Uterus (tissue), 4 donors: ENCODE data around the gene ZBTB20. TPM values are rescaled to one million over a fixed set of nuclear protein-coding genes. Genes with fewer than 3 reads are reported as not detected.
A peak's percentile ranks its signal among the peaks of the same experiment; 100 is the strongest.

Experiments used
- DNase-seq, 2 donors: peaks; one replicate each; pipeline ENCODE4 v3.0.0-alpha.2; 2019 to 2020
- H3K27ac ChIP-seq, 2 donors: fragments of 200-600 bp; sonication (generic); 1 replicate in 1 of 2; 2 replicates in 1 of 2; pipeline ENCODE4 v1.5.1; 2016 to 2018
- H3K27me3 ChIP-seq, 2 donors: fragments of 200-600 bp; sonication (generic); one replicate each; pipeline ENCODE4 v1.5.1; 2018 to 2019; ENCODE audit warnings: control low read depth in 1 of 2
- H3K36me3 ChIP-seq, 2 donors: fragments of 200-600 bp; sonication (generic); one replicate each; pipeline ENCODE4 v1.5.1; 2019; ENCODE audit warnings: control low read depth in 1 of 2
- H3K4me1 ChIP-seq, 2 donors: fragments of 200-600 bp; sonication (generic); one replicate each; pipeline ENCODE4 v1.5.1; 2018 to 2019; ENCODE audit warnings: control low read depth in 1 of 2
- H3K4me3 ChIP-seq, 2 donors: fragments of 200-600 bp; sonication (generic); 1 replicate in 1 of 2; 2 replicates in 1 of 2; pipeline ENCODE4 v1.5.1; 2018 to 2019; ENCODE audit warnings: mild to moderate bottlenecking in 1 of 2
- H3K9me3 ChIP-seq, 2 donors: fragments of 200-600 bp; sonication (generic); one replicate each; pipeline ENCODE4 v1.5.1; 2019; ENCODE audit warnings: control low read depth in 1 of 2
- CTCF ChIP-seq, 4 experiments: fragments of 200-600 bp in 2 of 4; fragments of 450-650 bp in 2 of 4; sonication (generic) in 2 of 4; IDR thresholded peaks; one replicate each; pipeline ENCODE4 v1.5.1; 2016 to 2019; ENCODE audit warnings: antibody characterized with exemption in 4 of 4, mild to moderate bottlenecking in 2 of 4, moderate library complexity in 1 of 4
- POLR2A ChIP-seq, 2 donors: fragments of 450-650 bp; IDR thresholded peaks; one replicate each; pipeline ENCODE4 v1.6.1; 2016; ENCODE audit warnings: antibody characterized with exemption in 2 of 2, mild to moderate bottlenecking in 1 of 2, moderate library complexity in 1 of 2
- intact Hi-C: fragments of 100-400 bp; cut with DNase I; formaldehyde crosslinking; loops from one replicate; pipeline ENCODE4 v1.15.1; 2023; ENCODE audit warnings: low total_unique reads
- total RNA-seq, 4 donors: library from RNA; depleted of rRNA in 3 of 4; stranded (reverse); fragments of >200 nt in 3 of 4; gene quantifications; one replicate each; pipeline versions ENCODE4 v1.1.0 to v1.2.4, GENCODE V29; 2014 to 2023
- donor health status: DM: yes; HTN: yes; CAD: no.

Gene ZBTB20
- total RNA-seq, 4 donors from 2014 or later: 35.6 to 157 (median 85.1) TPM

GRCh38 chr3:114706591-114707232 lies 440.4 kb downstream of the ZBTB20 start:
- Histone ChIP-seq H3K9me3 (no peaks in the 10 kb centered on the region), H3K27me3 (no peaks in the 10 kb centered on the region), H3K27ac (no peak overlapping the region), H3K36me3 (no peaks in the 10 kb centered on the region), H3K4me1 (no peaks in the 10 kb centered on the region), H3K4me3 (no peak overlapping the region)
- intact Hi-C loops: no loop called here
- TF ChIP-seq POLR2A (IDR thresholded peaks at IDR 0.05) (no peak), CTCF (IDR thresholded peaks at IDR 0.05) (no peak)
- DNase-seq: peak in 1 of 2 donors; percentile 16

GRCh38 chr3:114700637-114701234 lies 446.4 kb downstream of the ZBTB20 start:
- no peak overlapping the region for H3K4me3 ChIP-seq
- H3K9me3 ChIP-seq: no peaks in the 10 kb centered on the region
- no peaks in the 10 kb centered on the region for H3K4me1 ChIP-seq
- no peaks in the 10 kb centered on the region for H3K36me3 ChIP-seq
- TF ChIP-seq CTCF (IDR thresholded peaks at IDR 0.05): no peak
- no peak for TF ChIP-seq POLR2A (IDR thresholded peaks at IDR 0.05)
- no peak overlapping the region for H3K27ac ChIP-seq
- no peaks in the 10 kb centered on the region for H3K27me3 ChIP-seq
- intact Hi-C loops: no loop called here
- no peak for DNase-seq

- no peaks in the 10 kb centered on the region for H3K9me3 ChIP-seq
- intact Hi-C loops: no loop called here
- no peak for DNase-seq
These were observed 448.7 kb downstream of the ZBTB20 start for GRCh38 chr3:114698146-114699105.

GRCh38 chr3:114697401-114697800 lies 449.7 kb downstream of the ZBTB20 start:
- no peak overlapping the region for H3K27ac ChIP-seq
- H3K4me3 ChIP-seq: no peak overlapping the region
- H3K4me1 ChIP-seq: no peaks in the 10 kb centered on the region
- H3K36me3 ChIP-seq: no peaks in the 10 kb centered on the region
- no peaks in the 10 kb centered on the region for H3K27me3 ChIP-seq
- no peak for DNase-seq
- no peak for TF ChIP-seq POLR2A (IDR thresholded peaks at IDR 0.05)
- no peak for TF ChIP-seq CTCF (IDR thresholded peaks at IDR 0.05)
- no peaks in the 10 kb centered on the region for H3K9me3 ChIP-seq
- intact Hi-C loops: no loop called here

More at GRCh38 chr3:114698146-114699105, 448.7 kb downstream of the ZBTB20 start:
- Histone ChIP-seq H3K27ac (no peak overlapping the region), H3K36me3 (no peaks in the 10 kb centered on the region), H3K4me3 (no peak overlapping the region), H3K27me3 (no peaks in the 10 kb centered on the region), H3K4me1 (no peaks in the 10 kb centered on the region)
- TF ChIP-seq POLR2A (IDR thresholded peaks at IDR 0.05) (no peak), CTCF (IDR thresholded peaks at IDR 0.05) (no peak)
